Measurements from ENCODE around the gene OTUD6A. TPM values are rescaled to one million over a fixed set of nuclear protein-coding genes. Genes with fewer than 3 reads are reported as not detected.
A peak's percentile ranks its signal among the peaks of the same experiment; 100 is the strongest.

The OTUD6A gene, protein sequence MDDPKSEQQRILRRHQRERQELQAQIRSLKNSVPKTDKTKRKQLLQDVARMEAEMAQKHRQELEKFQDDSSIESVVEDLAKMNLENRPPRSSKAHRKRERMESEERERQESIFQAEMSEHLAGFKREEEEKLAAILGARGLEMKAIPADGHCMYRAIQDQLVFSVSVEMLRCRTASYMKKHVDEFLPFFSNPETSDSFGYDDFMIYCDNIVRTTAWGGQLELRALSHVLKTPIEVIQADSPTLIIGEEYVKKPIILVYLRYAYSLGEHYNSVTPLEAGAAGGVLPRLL
- total RNA-seq: not detected in 2 replicates

DNA sequence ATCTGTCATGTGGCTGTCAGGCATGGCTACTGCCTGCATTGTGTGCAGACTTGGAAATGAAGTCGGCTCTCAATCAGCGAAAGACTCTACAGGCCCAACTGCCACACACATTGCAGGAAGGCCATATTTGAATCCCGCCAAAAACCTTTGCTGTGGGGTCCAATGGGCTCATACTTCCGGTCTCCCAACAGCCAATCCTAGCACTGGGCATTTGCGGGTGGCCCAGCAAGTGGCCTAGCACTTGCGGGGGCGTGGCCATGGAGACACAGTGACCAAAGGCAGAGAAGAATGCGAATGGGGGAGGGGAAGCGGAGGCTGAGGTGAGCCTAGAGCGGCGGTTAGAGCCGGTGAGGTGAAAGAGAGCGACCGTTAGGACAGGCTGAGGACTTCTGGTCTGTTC is at the start of gene OTUD6A:
Gene OTUD6A (plus strand): TSS at position 382 of the 400 bp plus-strand sequence. CDS start 68 bp downstream, outside the sequence.

DNA sequence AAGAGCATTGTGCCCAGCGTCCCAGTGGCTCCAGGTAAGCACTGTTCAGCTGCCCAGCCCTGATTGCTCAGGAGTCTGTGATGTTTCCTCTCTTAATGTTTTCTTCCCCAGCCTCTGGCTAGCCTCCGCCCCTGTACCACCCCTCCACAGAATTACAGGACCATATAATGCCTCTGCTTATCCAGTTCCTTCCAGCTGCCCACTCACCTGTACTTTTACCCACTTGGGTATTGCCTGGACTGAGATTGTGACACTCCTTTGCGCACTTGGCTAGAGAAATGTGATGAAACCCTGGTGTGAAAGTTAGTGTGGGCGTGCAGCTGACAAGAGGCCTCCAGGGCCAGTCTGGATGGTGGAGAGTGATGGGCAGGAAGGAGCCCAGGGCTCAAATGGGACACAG is 12.3 kb upstream of the OTUD6A start, which contains the start of gene AWAT2:
Gene AWAT2 (minus strand): TSS at position 14 of the 400 bp plus-strand sequence. CDS start 6 bp downstream, at position 8.

Small RNAs within 50 kb of the gene (small RNA-seq; reads per million reads assigned to genes)
- 0.39 reads per million, percentile 10 among the genes with 10 or more reads in this experiment for gene MIR676 (ENCODE audit: low replicate concordance)

Other genes starting within 250 kb of the OTUD6A start
- gene AWAT2, start 12.5 kb upstream of the OTUD6A start, total RNA-seq: not detected in 2 replicates
- 38.5 and 160 TPM in 2 replicates for gene IGBP1, start 71.0 kb downstream of the OTUD6A start, total RNA-seq
- gene DGAT2L6, start 115.0 kb downstream of the OTUD6A start, total RNA-seq: not detected in 2 replicates
- gene AWAT1, start 172.2 kb downstream of the OTUD6A start, total RNA-seq: not detected in 2 replicates
- 0.14 and 0.22 TPM in 2 replicates for gene P2RY4, start 197.7 kb downstream of the OTUD6A start, total RNA-seq
- gene ARR3, start 205.9 kb downstream of the OTUD6A start, total RNA-seq: not detected in 2 replicates
- not detected in 2 replicates for gene RAB41, start 219.7 kb downstream of the OTUD6A start, total RNA-seq
- 39.0 and 49.1 TPM in 2 replicates for gene PDZD11, start 227.5 kb downstream of the OTUD6A start, total RNA-seq
- gene KIF4A, start 227.6 kb downstream of the OTUD6A start, total RNA-seq: 1.1 and 24.6 TPM in 2 replicates